Ecto neural progenitor cell (in vitro differentiated cells): ENCODE measurements around the gene HSPG2.
"Not testable (repeated sequence)": the region's sequence is repeated elsewhere in the genome, so short reads cannot be mapped to it uniquely, and the experiment has no call there.

Experiments
- DNase-seq: peaks from one replicate; pipeline ENCODE4 v3.0.0-alpha.2; 2018; ENCODE audit warnings: low spot score

HSPG2 gene

GRCh38 chr1:21912038-21912758 is 24.9 kb downstream of the HSPG2 start:
- no peak for DNase-seq

- peak; percentile 70 for DNase-seq
Measured at GRCh38 chr1:21911205-21912001, 25.7 kb downstream of the HSPG2 start.

GRCh38 chr1:21910558-21911204 is 26.4 kb downstream of the HSPG2 start:
- no peak for DNase-seq

- DNase-seq, result peak; percentile 69
Measured at GRCh38 chr1:21909787-21910503, 27.2 kb downstream of the HSPG2 start.

GRCh38 chr1:21909286-21909759 is 27.8 kb downstream of the HSPG2 start:
- no peak for DNase-seq

GRCh38 chr1:21907737-21908534 is 29.2 kb downstream of the HSPG2 start:
- DNase-seq, result not testable (repeated sequence)

- no peak for DNase-seq
Measured at GRCh38 chr1:21907079-21907418, 30.1 kb downstream of the HSPG2 start.

GRCh38 chr1:21906173-21907078 is 30.7 kb downstream of the HSPG2 start:
- no peak for DNase-seq

- no peak for DNase-seq
Measured at GRCh38 chr1:21904704-21905520, 32.2 kb downstream of the HSPG2 start.

- DNase-seq, result no peak
Measured at GRCh38 chr1:21904454-21904703, 32.7 kb downstream of the HSPG2 start.

GRCh38 chr1:21903638-21904453 is 33.3 kb downstream of the HSPG2 start:
- no peak for DNase-seq

- peak; percentile 60 for DNase-seq
Measured at GRCh38 chr1:21902026-21903012, 34.8 kb downstream of the HSPG2 start.

GRCh38 chr1:21901473-21901847 is 35.6 kb downstream of the HSPG2 start:
- no peak for DNase-seq

- no peak for DNase-seq
Measured at GRCh38 chr1:21900766-21901472, 36.2 kb downstream of the HSPG2 start.

- no peak for DNase-seq
Measured at GRCh38 chr1:21899987-21900386, 37.1 kb downstream of the HSPG2 start.

GRCh38 chr1:21899267-21899810 is 37.8 kb downstream of the HSPG2 start:
- DNase-seq, result no peak
